DMS53 (cell line): Measurements from ENCODE around the gene SCN5A.

ENCODE experiments used
- DNase-seq: peaks from one replicate; lab custom pipeline; 2025; lab: John Stamatoyannopoulos, UW

SCN5A gene

GRCh38 chr3:38649500-38650247 is at the start of gene SCN5A:
TSS of gene SCN5A (minus strand) at chr3:38649687. CDS start at chr3:38633307, 16,380 bp downstream.
- DNase-seq = peak; percentile 8

GRCh38 chr3:38698760-38699159 is 49.3 kb upstream of the SCN5A start:
- no peak for DNase-seq

- no peak for DNase-seq
Observed at GRCh38 chr3:38698061-38698460, 48.6 kb upstream of the SCN5A start.

GRCh38 chr3:38696034-38696433 is 46.5 kb upstream of the SCN5A start:
- no peak for DNase-seq

- no peak for DNase-seq
Observed at GRCh38 chr3:38690185-38690584, 40.7 kb upstream of the SCN5A start.

GRCh38 chr3:38689774-38690173 is 40.3 kb upstream of the SCN5A start:
- no peak for DNase-seq

GRCh38 chr3:38689346-38689745 is 39.9 kb upstream of the SCN5A start:
- DNase-seq = no peak

GRCh38 chr3:38687321-38687720 is 37.8 kb upstream of the SCN5A start:
- no peak for DNase-seq

GRCh38 chr3:38684546-38684945 is 35.1 kb upstream of the SCN5A start:
- no peak for DNase-seq

- no peak for DNase-seq
Observed at GRCh38 chr3:38669668-38670067, 20.2 kb upstream of the SCN5A start.

- DNase-seq = peak; percentile 49
Observed at GRCh38 chr3:38662544-38662943, 13.1 kb upstream of the SCN5A start.

GRCh38 chr3:38658841-38659240 is 9.4 kb upstream of the SCN5A start:
- DNase-seq = no peak

GRCh38 chr3:38657369-38657768 is 7.9 kb upstream of the SCN5A start:
- no peak for DNase-seq

GRCh38 chr3:38655708-38656300 is 6.3 kb upstream of the SCN5A start:
- DNase-seq = peak; percentile 34

- no peak for DNase-seq
Observed at GRCh38 chr3:38653685-38654537, 4.4 kb upstream of the SCN5A start.

GRCh38 chr3:38652934-38653333 is 3.4 kb upstream of the SCN5A start:
- no peak for DNase-seq

- DNase-seq = peak; percentile 35
Observed at GRCh38 chr3:38651153-38651789, 1.8 kb upstream of the SCN5A start.

- no peak for DNase-seq
Observed at GRCh38 chr3:38650248-38650951, 913 bp upstream of the SCN5A start.

- no peak for DNase-seq
Observed at GRCh38 chr3:38648659-38649499, 608 bp downstream of the SCN5A start.

GRCh38 chr3:38648024-38648658 is 1.3 kb downstream of the SCN5A start:
- no peak for DNase-seq
